Immature natural killer cell (primary cell): ENCODE measurements around the gene FAM181A. TPM values are rescaled to one million over a fixed set of nuclear protein-coding genes. Genes with fewer than 3 reads are reported as not detected.
A peak's percentile ranks its signal among the peaks of the same experiment; 100 is the strongest.

Experiments
- DNase-seq, 3 donors: peaks; one replicate each; pipeline ENCODE4 v3.0.0; 2022; ENCODE audit warnings: mixed read lengths in 1 of 3
- H3K27ac Mint-ChIP-seq, 6 donors: one replicate each; pipeline ENCODE4 v1.8.0; 2020; ENCODE audit warnings: mixed read lengths in 6 of 6, mild to moderate bottlenecking in 5 of 6, inconsistent platforms in 4 of 6, moderate library complexity in 3 of 6
- H3K27me3 Mint-ChIP-seq, 3 donors: one replicate each; pipeline ENCODE4 v1.8.0; 2020 to 2021; ENCODE audit warnings: low read depth in 3 of 3, mild to moderate bottlenecking in 3 of 3, mixed read lengths in 3 of 3, moderate library complexity in 3 of 3, inconsistent platforms in 1 of 3
- H3K36me3 Mint-ChIP-seq, 3 donors: one replicate each; pipeline ENCODE4 v1.8.0; 2020; ENCODE audit warnings: mixed read lengths in 3 of 3, inconsistent platforms in 2 of 3, mild to moderate bottlenecking in 2 of 3
- H3K4me1 Mint-ChIP-seq, 2 donors: one replicate each; pipeline ENCODE4 v1.8.0; 2020; ENCODE audit warnings: inconsistent platforms in 2 of 2, mild to moderate bottlenecking in 2 of 2, mixed read lengths in 2 of 2, moderate library complexity in 1 of 2
- H3K4me3 Mint-ChIP-seq, 5 donors: one replicate each; pipeline ENCODE4 v1.8.0; 2020; ENCODE audit warnings: mild to moderate bottlenecking in 5 of 5, mixed read lengths in 5 of 5, inconsistent platforms in 3 of 5, moderate library complexity in 3 of 5
- H3K9me3 Mint-ChIP-seq, 6 donors: one replicate each; pipeline ENCODE4 v1.8.0; 2020; ENCODE audit warnings: mild to moderate bottlenecking in 6 of 6, mixed read lengths in 6 of 6, inconsistent platforms in 4 of 6, moderate library complexity in 3 of 6
- polyA plus RNA-seq, 3 donors: library from polyadenylated mRNA; unstranded; fragments of 300-500 nt; fragmentation: Illumina TruSeq; gene quantifications; one replicate each; pipeline ENCODE4 v1.2.3, GENCODE V29; 2021

Gene FAM181A
- polyA plus RNA-seq, 3 donors from 2014 or later = not detected

DNA sequence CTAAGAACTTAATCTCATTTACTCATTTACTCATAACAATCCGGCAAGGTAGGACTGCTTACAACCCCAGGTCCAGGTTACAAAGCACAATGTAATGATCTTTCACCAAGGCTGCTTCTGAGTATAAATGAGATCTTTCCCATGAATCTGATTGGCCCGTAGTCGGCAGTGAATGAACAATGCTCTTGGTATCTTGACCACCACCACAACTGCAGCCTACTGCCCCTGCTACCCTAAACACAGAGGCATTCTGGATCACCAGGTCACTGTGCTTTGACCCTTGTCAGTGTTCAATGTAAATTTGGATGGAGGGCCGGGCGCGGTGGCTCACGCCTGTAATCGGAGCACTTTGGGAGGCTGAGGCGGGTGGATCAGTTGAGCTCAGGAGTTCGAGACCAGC lies 15.9 kb downstream of the FAM181A start:
- H3K36me3 Mint-ChIP-seq = peaks cover 12 to 27% (median 18%) of the 10 kb centered on the region in 3 donors
- H3K4me1 Mint-ChIP-seq = peaks cover 8 to 9% of the 10 kb centered on the region in 2 donors
- peaks cover 0 to 4% (median 0%) of the 10 kb centered on the region in 3 donors for H3K27me3 Mint-ChIP-seq
- H3K9me3 Mint-ChIP-seq = no peaks in the 10 kb centered on the region
- H3K4me3 Mint-ChIP-seq = no peak overlapping the region
- no peak overlapping the region for H3K27ac Mint-ChIP-seq
- no peak for DNase-seq

DNA sequence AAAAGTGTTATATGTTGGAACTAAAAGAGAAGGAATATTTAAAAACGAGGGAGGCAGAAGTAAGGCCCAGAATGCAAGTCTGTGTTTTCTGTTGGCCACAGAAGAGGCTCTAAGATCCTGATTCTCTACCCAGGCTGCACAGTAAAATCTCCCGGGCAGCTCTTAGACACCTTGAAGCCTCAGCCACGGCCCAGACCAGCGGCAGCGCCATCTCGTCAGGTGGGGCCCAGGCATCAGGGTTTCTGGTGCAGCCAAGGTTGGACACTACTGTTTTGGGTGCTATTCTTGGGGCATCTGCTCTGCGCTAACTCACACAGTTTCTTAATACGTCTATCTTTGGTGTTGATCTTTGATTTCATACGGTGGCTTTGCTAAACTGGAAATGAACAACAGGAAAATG lies 16.8 kb downstream of the FAM181A start:
- Mint-ChIP-seq H3K9me3 (no peaks in the 10 kb centered on the region), H3K4me3 (no peak overlapping the region), H3K4me1 (peaks cover 7 to 9% of the 10 kb centered on the region in 2 donors), H3K36me3 (peaks cover 12 to 27% (median 18%) of the 10 kb centered on the region in 3 donors), H3K27ac (peak overlapping the region in 1 of 6 donors; percentile 59), H3K27me3 (peaks cover 0 to 2% (median 0%) of the 10 kb centered on the region in 3 donors)
- no peak for DNase-seq

DNA sequence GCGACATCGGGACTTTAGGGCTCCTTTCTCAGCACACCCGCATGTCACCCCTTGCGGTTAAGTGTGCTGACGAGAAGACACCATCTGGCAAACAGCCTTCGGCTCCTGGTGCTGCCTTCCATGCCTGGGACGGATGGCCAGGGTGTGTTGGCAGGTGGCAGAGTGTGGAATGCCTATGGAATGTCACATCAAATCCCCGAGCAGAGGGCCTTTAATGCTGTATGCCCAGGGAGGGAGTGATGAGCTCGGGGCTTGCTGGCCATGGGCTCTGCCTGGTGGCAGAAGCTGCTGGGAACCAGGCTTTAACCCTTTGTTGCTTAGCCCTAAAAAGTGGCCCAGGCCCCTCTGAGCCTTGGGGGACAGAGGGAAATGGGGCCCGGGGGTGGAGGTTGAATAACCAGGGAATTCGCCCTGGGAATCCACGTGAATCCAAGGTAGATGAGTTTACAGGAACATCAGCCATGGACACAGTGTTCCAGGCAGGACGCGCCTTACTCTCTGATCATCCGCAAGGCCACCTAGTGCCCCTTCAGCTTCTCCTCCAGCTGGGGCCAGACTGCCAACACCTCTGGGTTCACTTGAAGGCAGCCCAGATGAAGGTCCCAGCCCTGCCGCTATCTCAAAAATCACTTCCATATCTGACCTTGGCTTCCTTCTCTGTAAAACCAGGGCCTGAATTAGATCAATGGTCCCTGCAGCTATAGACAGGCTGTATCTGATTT lies 17.4 kb downstream of the FAM181A start:
- no peak for DNase-seq
- no peak overlapping the region for H3K27ac Mint-ChIP-seq
- H3K4me3 Mint-ChIP-seq = no peak overlapping the region
- H3K9me3 Mint-ChIP-seq = no peaks in the 10 kb centered on the region
- H3K4me1 Mint-ChIP-seq = peaks cover 3 to 9% of the 10 kb centered on the region in 2 donors
- H3K36me3 Mint-ChIP-seq = peaks cover 12 to 27% (median 18%) of the 10 kb centered on the region in 3 donors
- peaks cover 0 to 2% (median 0%) of the 10 kb centered on the region in 3 donors for H3K27me3 Mint-ChIP-seq

DNA sequence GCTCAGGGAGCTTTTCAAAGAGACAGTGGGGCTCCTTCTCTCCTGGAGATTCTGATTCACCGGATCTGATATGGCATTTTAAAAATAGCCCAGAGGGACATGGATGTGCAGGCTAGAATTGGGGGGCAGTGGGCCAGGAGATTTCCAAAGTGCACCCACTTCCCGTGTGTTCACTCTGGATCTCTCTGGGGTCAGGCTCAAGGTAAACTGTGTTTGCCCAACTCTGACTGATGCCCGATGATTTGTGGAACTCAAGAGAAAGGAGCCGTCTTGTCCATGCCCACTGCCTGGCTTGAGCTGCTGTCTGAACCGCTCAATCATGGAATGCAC lies 17.9 kb downstream of the FAM181A start:
- Mint-ChIP-seq H3K4me1 (peaks cover 0 to 5% of the 10 kb centered on the region in 2 donors), H3K27me3 (peaks cover 0 to 2% (median 0%) of the 10 kb centered on the region in 3 donors), H3K9me3 (no peaks in the 10 kb centered on the region), H3K4me3 (no peak overlapping the region), H3K36me3 (peaks cover 12 to 31% (median 18%) of the 10 kb centered on the region in 3 donors), H3K27ac (no peak overlapping the region)
- DNase-seq = no peak

DNA sequence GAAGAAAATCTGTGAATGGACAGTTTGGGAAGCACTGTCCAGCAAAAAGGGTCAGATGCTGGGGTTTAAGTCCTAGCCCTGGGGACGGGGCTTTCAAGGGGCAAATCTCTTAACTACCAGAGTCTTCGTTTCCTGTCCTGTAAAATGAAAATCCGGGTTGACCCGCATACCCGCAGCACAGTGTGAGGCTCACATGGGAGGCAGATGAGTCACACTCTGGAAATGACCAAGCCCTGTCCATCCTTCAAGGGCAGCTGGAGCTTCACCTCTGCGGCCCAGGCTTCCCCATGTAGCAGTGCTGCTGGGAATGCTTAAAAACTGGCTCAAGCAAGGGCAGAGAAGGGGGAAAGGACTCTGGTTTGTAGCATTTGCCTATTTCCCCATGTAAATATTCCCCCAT lies 19.0 kb downstream of the FAM181A start:
- Mint-ChIP-seq H3K4me1 (peaks cover 0 to 1% of the 10 kb centered on the region in 2 donors), H3K4me3 (no peak overlapping the region), H3K9me3 (no peaks in the 10 kb centered on the region), H3K27me3 (peaks cover 0 to 2% (median 0%) of the 10 kb centered on the region in 3 donors), H3K36me3 (peaks cover 15 to 34% (median 18%) of the 10 kb centered on the region in 3 donors), H3K27ac (no peak overlapping the region)
- no peak for DNase-seq

DNA sequence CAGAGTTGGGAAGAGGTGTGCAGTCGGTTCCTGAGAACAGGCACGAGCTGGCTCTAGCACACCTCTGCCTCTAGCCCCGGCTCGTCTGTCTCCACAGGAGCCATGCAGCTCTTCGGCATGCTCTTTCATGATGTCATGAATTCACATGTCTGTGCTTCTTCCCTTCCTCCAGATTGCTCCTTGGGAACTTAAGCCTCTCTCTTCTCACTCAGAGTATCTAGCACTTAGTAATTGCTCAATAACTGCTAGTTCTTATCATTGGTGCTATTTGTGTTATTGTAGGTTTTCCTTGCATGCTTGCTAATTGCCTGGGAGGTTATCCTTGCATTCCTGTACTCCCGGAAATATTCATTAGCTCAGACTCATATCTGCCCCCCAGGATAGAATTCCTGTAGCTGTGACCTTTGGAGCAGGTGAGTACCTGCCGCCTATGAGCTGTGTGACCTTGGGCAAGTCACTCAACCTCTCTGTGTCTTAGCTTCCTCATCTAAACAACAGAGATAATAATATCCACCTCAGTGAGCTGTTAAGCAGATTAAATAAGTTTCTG lies 19.5 kb downstream of the FAM181A start:
- no peak for DNase-seq
- Mint-ChIP-seq H3K9me3 (no peaks in the 10 kb centered on the region), H3K4me3 (no peak overlapping the region), H3K4me1 (peaks cover 0 to 1% of the 10 kb centered on the region in 2 donors), H3K36me3 (peaks cover 15 to 34% (median 18%) of the 10 kb centered on the region in 3 donors), H3K27me3 (peaks cover 0 to 2% (median 0%) of the 10 kb centered on the region in 3 donors), H3K27ac (no peak overlapping the region)

DNA sequence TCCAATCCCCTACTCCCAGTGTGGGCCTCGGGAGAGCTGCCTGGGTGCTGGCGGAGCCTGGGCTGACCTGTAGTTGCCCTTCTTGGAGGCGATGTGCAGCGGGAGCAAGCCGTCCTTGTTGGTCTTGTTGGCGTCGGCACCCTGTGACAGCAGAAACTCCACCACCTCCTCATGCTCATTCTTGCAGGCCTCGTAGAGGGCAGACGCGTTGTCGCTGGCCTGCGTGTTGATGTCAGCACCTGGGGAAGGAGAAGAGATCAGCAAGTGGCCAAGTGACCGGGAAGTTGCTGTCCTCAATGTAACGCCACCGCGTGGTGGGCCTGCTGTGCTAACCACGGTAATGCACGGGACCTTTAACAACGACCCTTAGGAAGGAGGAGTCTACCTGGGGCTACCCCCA lies 20.1 kb downstream of the FAM181A start:
- no peaks in the 10 kb centered on the region for H3K9me3 Mint-ChIP-seq

DNA sequence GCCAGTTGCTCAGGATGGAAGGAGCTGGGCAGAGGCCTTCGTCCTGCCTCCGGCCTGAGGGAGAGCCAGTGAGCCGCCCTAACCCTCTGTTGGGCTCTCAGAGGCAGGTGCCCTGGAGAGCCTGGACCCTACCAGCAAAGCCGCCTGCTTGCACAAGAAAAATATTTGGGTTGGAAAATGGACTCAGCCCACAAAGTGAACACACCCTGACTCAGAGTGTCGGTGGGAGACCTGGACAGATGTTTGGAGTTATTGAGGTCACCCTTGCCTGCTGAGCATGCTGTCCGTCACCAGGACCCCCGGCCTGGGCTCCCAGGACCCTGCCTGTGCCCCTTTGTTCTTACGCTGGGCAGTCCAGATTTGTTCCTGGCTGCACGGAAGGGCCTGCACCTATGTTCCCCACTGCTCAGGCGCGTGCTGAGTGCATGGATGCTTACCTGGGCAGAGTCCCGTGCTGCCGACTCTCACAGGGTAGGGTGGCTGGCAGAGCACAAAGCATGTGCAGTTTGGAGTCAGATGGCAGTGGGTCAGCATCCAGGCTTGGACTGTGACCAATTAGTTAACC lies 22.4 kb downstream of the FAM181A start:
- H3K4me3 Mint-ChIP-seq = no peak overlapping the region
- H3K27ac Mint-ChIP-seq = peak overlapping the region in 1 of 6 donors; percentile 31

More for the DNA sequence above, 20.1 kb downstream of the FAM181A start:
- Mint-ChIP-seq H3K4me3 (no peak overlapping the region), H3K27ac (no peak overlapping the region), H3K4me1 (peaks cover 0 to 1% of the 10 kb centered on the region in 2 donors), H3K36me3 (peaks cover 15 to 34% (median 17%) of the 10 kb centered on the region in 3 donors), H3K27me3 (peaks cover 0 to 2% (median 0%) of the 10 kb centered on the region in 3 donors)
- no peak for DNase-seq

DNA sequence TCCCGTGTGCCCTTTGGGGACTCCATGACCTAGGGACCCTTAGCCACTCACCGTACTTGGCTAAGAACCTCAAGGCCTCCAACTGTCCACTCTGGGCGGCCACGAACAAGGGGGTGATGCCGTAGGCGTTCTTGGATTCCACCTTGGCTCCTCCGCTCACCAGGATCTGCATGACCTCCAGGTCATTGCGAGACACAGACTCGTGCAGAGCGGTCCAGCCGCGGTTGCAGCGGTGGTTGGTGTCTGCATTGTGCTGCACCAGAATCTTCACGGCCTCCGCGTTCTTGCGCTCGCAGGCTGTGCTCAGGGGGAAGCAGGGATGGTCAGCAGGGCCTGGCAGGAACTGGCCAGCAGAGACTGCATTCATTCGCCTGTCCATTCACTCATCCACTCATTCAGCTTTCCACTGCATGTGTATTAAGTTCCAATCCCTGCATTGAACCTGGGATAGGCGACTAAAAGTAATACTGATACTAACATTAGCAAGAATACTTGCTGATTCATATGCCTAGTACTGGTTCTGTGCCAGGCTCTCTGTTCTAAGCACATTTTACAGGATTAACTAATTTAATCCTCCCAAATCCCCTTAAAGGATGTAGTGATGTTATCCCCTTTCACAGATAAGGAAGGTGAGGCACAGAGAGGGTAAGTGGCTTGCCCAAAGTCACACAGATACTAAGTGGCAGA lies 23.9 kb downstream of the FAM181A start:
- Mint-ChIP-seq H3K27me3 (peaks cover 0 to 4% (median 0%) of the 10 kb centered on the region in 3 donors), H3K4me3 (no peak overlapping the region), H3K9me3 (no peaks in the 10 kb centered on the region), H3K27ac (peak overlapping the region in 2 of 6 donors; percentile 19), H3K36me3 (peaks cover 4 to 13% (median 10%) of the 10 kb centered on the region in 3 donors), H3K4me1 (peaks cover 25% of the 10 kb centered on the region in 2 donors)
- DNase-seq = no peak

More for the DNA sequence above, 22.4 kb downstream of the FAM181A start:
- DNase-seq = no peak
- Mint-ChIP-seq H3K4me1 (peaks cover 10 to 11% of the 10 kb centered on the region in 2 donors), H3K9me3 (no peaks in the 10 kb centered on the region), H3K36me3 (peaks cover 7 to 20% (median 11%) of the 10 kb centered on the region in 3 donors), H3K27me3 (peaks cover 0 to 2% (median 0%) of the 10 kb centered on the region in 3 donors)

DNA sequence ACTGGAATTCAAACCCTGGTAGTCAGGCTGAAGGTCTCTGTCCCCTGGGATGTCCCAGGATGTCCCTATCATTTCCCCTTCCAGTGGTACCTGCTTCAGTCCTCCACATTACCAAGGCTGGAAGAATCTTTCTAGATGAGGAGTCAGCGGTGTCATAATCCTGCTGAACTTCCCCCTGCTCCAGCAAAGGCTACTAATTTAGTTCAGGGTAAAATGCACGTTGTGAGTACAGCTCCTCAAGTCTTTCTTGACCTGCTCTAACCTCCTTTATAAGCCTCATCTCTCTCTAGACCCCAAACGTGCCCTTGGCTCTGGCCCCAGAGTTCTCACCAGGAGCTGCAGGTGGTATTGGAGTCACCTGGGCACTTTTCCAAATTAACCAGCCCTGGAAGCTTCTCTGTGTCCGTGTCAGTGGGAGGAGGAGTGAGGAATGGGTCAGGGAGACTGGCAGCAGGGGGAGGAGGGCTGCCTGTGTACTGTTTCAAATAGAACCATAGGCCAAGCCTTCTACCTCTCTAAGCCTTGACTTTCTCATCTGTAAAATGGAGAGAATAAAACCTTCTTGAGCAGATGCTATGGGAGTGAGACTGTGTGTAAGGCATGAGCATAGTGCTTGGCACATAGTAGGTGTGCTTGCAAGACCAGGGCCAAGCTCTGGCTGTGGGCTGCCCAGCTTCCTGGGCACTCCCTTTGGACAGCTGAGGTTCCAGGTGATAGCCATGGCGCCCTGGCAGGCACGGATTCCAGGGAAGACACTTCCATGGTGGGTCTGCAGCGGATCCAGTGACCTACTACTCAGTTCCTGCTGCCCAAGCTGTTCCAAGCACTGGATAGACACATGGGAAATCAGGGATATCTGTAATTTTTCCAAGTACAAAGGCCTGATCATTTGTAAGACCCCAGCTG lies 24.7 kb downstream of the FAM181A start:
- Mint-ChIP-seq H3K27ac (peak overlapping the region in 4 of 6 donors; percentile 23 to 53 (median 34)), H3K4me1 (peaks cover 32 to 33% of the 10 kb centered on the region in 2 donors), H3K36me3 (peaks cover 4 to 9% (median 6%) of the 10 kb centered on the region in 3 donors), H3K4me3 (no peak overlapping the region), H3K27me3 (peaks cover 0 to 7% (median 0%) of the 10 kb centered on the region in 3 donors), H3K9me3 (no peaks in the 10 kb centered on the region)
- no peak for DNase-seq

DNA sequence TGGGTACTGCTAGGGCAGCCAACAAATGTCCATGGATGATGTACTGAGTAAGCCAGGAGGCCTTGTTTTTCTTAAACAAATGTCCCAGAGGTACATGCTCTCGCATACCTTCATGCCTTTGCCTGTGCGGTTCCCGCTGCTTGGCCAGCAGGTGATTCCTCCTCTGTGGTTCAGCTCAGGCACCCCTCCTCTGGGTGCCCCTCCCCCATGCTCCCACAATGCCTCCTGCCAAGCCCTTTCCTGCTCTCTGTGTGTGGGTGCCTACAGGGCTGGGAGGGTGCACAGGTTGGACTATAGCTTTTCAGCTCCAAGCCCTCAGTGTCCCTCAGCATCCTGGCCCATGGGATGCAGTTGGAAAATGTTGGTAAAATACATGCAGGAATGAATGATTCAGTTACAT lies 25.7 kb downstream of the FAM181A start:
- Mint-ChIP-seq H3K4me1 (peaks cover 40 to 41% of the 10 kb centered on the region in 2 donors), H3K4me3 (no peak overlapping the region), H3K27ac (peak overlapping the region in 2 of 6 donors; percentile 4 to 23), H3K9me3 (no peaks in the 10 kb centered on the region), H3K36me3 (peaks cover 4 to 7% (median 6%) of the 10 kb centered on the region in 3 donors), H3K27me3 (peaks cover 0 to 7% (median 3%) of the 10 kb centered on the region in 3 donors)
- DNase-seq = no peak

DNA sequence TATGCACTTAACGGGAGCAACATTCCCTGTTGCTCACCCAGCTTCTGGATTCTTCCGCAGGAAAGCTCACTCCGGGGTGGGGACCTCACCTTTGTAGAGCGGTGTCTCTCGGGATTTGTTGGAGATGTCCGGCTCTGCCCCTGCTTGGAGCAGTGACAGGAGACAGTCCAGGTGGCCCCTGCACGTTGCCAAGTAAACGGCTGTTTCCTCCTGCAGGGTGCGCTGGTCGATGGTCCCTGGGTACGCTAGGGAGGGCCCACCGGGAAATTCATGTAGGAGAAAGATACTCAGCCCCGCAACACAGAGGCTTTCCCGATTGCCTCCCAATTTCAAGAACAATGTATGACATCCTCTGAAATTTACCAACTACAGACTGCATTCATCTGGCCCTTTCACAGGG lies 26.1 kb downstream of the FAM181A start:
- no peak overlapping the region for H3K4me3 Mint-ChIP-seq
- H3K9me3 Mint-ChIP-seq = no peaks in the 10 kb centered on the region
- H3K27ac Mint-ChIP-seq = peak overlapping the region in 3 of 6 donors; percentile 23 to 86 (median 65)
- peaks cover 4 to 7% (median 6%) of the 10 kb centered on the region in 3 donors for H3K36me3 Mint-ChIP-seq
- peaks cover 44 to 45% of the 10 kb centered on the region in 2 donors for H3K4me1 Mint-ChIP-seq
- DNase-seq = no peak
- H3K27me3 Mint-ChIP-seq = peaks cover 0 to 7% (median 3%) of the 10 kb centered on the region in 3 donors
